Lower leg skin (tissue), 4 donors: Measurements from ENCODE around the gene C9orf78. TPM values are rescaled to one million over a fixed set of nuclear protein-coding genes. Genes with fewer than 3 reads are reported as not detected.

Experiments used
- DNase-seq, 2 donors: peaks; one replicate each; pipeline ENCODE4 v3.0.0-alpha.2; 2019; ENCODE audit warnings: low spot score in 2 of 2
- H3K4me3 ChIP-seq: fragments of 200-600 bp; sonication (generic); 2 replicates; pipeline ENCODE4 v1.5.1; 2017; ENCODE audit warnings: mild to moderate bottlenecking, low read depth; ENCODE audit not compliant: poor library complexity, severe bottlenecking
- CTCF ChIP-seq, 3 donors: fragments of 450-650 bp; IDR thresholded peaks; one replicate each; pipeline ENCODE4 v1.5.1; 2016; ENCODE audit warnings: antibody characterized with exemption in 3 of 3, mild to moderate bottlenecking in 3 of 3, moderate library complexity in 2 of 3
- POLR2A ChIP-seq, 2 donors: fragments of 450-650 bp; IDR thresholded peaks; one replicate each; pipeline ENCODE4 v1.6.1; 2016 to 2017; ENCODE audit warnings: antibody characterized with exemption in 2 of 2, mild to moderate bottlenecking in 1 of 2, moderate library complexity in 1 of 2
- WGBS, 2 donors: methylation state at CpG; one replicate each; pipeline ENCODE4 v1.1.5; 2018; 5-methylcytosine and 5-hydroxymethylcytosine counted together
- intact Hi-C: fragments of 100-400 bp; cut with DNase I; formaldehyde crosslinking; loops from one replicate; pipeline ENCODE4 v1.15.0; 2023; ENCODE audit warnings: low total_unique reads
- total RNA-seq, 4 donors: library from RNA; depleted of rRNA; stranded (reverse); fragments of >200 nt; gene quantifications; one replicate each; pipeline ENCODE4 v1.1.0, GENCODE V29; 2016

C9orf78 gene
- 100 to 1,000 TPM in 1 of 4 donors, 10 to 100 TPM in 3; 56.3 to 105 (median 61.3) TPM for total RNA-seq

GRCh38 chr9:129835128-129835859 lies at the start of gene C9orf78, which contains the start of gene USP20:
C9orf78 (minus strand) TSS chr9:129835275; CDS start chr9:129835221, 54 bp downstream.
USP20 (plus strand) TSS chr9:129835458; CDS start chr9:129852556, 17,098 bp downstream.
- peak within 1 kb of the TSS; percentile 85 for H3K4me3 ChIP-seq
- intact Hi-C loops = no loop called here
- TF ChIP-seq POLR2A (IDR thresholded peaks at IDR 0.05) (peak in 1 of 2 donors; percentile 91), CTCF (IDR thresholded peaks at IDR 0.05) (no peak)
- peak; percentile 92 to 98 for DNase-seq
- 1% methylated on average over 30 to 42 of the region's 81 CpGs for WGBS, 2 donors

- H3K4me3 ChIP-seq = no peak overlapping the region
- intact Hi-C loops = loop anchor here (10.0 kb wide), 2 partner anchors 170 to 220 kb away; partner anchors contain the start of gene GPR107
- WGBS, 2 donors = 3 to 5% methylated on average over 20 to 24 of the region's 24 CpGs
- peak; percentile 89 to 98 for DNase-seq
- no peak for TF ChIP-seq POLR2A (IDR thresholded peaks at IDR 0.05)
- no peak for TF ChIP-seq CTCF (IDR thresholded peaks at IDR 0.05)
These were observed 49.3 kb upstream of the C9orf78 start for GRCh38 chr9:129884220-129885017.

- 74 to 78% methylated on average over 11 to 19 of the region's 19 CpGs for WGBS, 2 donors
- TF ChIP-seq POLR2A (IDR thresholded peaks at IDR 0.05) (no peak), CTCF (IDR thresholded peaks at IDR 0.05) (no peak)
- intact Hi-C loops = loop anchor here (10.0 kb wide), 2 partner anchors 173 to 223 kb away; partner anchors contain the start of gene GPR107
These were observed 46.7 kb upstream of the C9orf78 start for GRCh38 chr9:129881547-129882324.

GRCh38 chr9:129880654-129881546 lies 45.8 kb upstream of the C9orf78 start:
- intact Hi-C loops = loop anchor here (10.0 kb wide), 2 partner anchors 174 to 224 kb away; partner anchors contain the start of gene GPR107
- TF ChIP-seq CTCF (IDR thresholded peaks at IDR 0.05) (no peak), POLR2A (IDR thresholded peaks at IDR 0.05) (no peak)
- no peak overlapping the region for H3K4me3 ChIP-seq
- WGBS, 2 donors = 82 to 84% methylated on average over 26 to 28 of the region's 28 CpGs
- no peak for DNase-seq

More at GRCh38 chr9:129881547-129882324, 46.7 kb upstream of the C9orf78 start:
- H3K4me3 ChIP-seq = no peak overlapping the region
- no peak for DNase-seq
